ENCODE measurements around the gene FAM32A. TPM values are rescaled to one million over a fixed set of nuclear protein-coding genes. Genes with fewer than 3 reads are reported as not detected.

FAM32A gene
- total and polyA plus RNA-seq, 2 experiments from 2014 or later, result 154 to 209 TPM

DNA sequence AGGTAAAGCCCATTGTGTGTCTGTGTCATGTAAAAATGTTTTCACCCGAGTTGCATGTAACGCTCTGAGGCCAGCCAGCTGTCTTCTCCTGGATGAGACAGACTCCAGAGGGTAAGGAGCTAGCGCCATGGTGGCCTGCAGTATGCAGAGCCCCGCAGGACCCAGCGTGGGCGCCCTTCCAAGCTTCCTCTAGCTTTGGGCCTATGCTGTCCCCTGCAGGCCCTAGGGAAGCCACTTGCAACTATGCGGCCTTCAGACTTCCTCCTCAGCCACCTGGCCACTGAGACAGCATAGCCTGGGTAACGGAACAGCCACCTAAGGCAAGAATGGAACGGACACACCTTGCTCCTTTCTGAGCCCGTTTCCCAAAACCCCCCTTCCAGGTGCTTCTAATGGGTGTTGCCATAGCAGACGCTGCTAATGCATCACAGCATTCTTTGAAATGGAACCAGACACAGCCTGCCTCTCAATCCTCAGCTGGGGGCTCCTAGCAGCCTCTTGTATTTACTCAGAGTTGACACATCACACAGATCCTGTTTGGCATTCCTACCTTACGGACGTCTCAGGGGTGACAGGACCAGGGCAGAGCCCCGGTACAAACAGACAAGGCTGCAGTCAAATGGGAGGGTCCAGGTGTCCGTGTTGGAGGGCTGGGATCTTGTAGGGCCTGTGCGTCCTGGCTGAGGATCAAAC is 6.2 kb downstream of the FAM32A start:
- H3K9me3 ChIP-seq (ENCODE audit: low read depth), result no peaks in the 10 kb centered on the region
- no peaks in the 10 kb centered on the region for H3K27me3 ChIP-seq
- H3K36me3 ChIP-seq, result peaks cover 28% of the 10 kb centered on the region
- H3K4me1 ChIP-seq (ENCODE audit: low read depth), result peaks cover under 1% of the 10 kb centered on the region
- TF ChIP-seq CTCF (IDR thresholded peaks at IDR 0.05; ENCODE audit: low read depth, low read length), result no peak
- DNase-seq (ENCODE audit: low read depth in 1 of 2, low spot score in 1 of 2), result no peak
- no peak overlapping the region for H3K27ac ChIP-seq
- H3K4me3 ChIP-seq, result no peak overlapping the region

DNA sequence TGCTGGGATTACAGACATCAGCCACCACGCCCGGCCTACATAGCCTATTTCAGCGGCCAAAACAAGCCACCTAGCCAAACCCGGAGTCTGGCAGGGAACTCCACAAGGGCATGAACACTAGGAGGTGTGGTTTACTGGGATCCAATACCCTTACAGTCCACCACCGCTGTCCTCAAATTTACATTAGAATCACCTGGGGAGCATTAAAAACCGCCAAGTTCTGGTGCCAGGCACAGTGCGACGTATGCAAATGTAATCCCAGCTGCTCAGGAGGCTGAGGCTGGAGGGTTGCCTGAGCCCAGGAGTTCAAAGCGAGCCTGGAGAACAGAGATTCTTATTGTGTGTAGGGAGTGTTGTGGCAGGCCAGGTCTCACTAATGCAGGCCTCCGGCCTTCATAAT is 8.3 kb downstream of the FAM32A start:
- DNase-seq (ENCODE audit: low read depth in 1 of 2, low spot score in 1 of 2), result no peak
- Histone ChIP-seq H3K4me1 (ENCODE audit: low read depth) (peaks cover 6% of the 10 kb centered on the region), H3K4me3 (no peak overlapping the region), H3K9me3 (ENCODE audit: low read depth) (no peaks in the 10 kb centered on the region), H3K27ac (no peak overlapping the region), H3K36me3 (peaks cover 25% of the 10 kb centered on the region), H3K27me3 (no peaks in the 10 kb centered on the region)
- TF ChIP-seq CTCF (IDR thresholded peaks at IDR 0.05; ENCODE audit: low read depth, low read length), result no peak

- peak in 1 of 2 donors; percentile 58 for DNase-seq (ENCODE audit: low read depth in 1 of 2, low spot score in 1 of 2)
- Histone ChIP-seq H3K4me3 (peak overlapping the region; percentile 93), H3K9me3 (ENCODE audit: low read depth) (no peaks in the 10 kb centered on the region), H3K27ac (peak overlapping the region; percentile 79), H3K36me3 (peaks cover 2% of the 10 kb centered on the region), H3K4me1 (ENCODE audit: low read depth) (peaks cover 6% of the 10 kb centered on the region), H3K27me3 (no peaks in the 10 kb centered on the region)
- TF ChIP-seq CTCF (IDR thresholded peaks at IDR 0.05; ENCODE audit: low read depth, low read length), result no peak
Measured at GRCh38 chr19:16197188-16197621, 12.0 kb downstream of the FAM32A start.

DNA sequence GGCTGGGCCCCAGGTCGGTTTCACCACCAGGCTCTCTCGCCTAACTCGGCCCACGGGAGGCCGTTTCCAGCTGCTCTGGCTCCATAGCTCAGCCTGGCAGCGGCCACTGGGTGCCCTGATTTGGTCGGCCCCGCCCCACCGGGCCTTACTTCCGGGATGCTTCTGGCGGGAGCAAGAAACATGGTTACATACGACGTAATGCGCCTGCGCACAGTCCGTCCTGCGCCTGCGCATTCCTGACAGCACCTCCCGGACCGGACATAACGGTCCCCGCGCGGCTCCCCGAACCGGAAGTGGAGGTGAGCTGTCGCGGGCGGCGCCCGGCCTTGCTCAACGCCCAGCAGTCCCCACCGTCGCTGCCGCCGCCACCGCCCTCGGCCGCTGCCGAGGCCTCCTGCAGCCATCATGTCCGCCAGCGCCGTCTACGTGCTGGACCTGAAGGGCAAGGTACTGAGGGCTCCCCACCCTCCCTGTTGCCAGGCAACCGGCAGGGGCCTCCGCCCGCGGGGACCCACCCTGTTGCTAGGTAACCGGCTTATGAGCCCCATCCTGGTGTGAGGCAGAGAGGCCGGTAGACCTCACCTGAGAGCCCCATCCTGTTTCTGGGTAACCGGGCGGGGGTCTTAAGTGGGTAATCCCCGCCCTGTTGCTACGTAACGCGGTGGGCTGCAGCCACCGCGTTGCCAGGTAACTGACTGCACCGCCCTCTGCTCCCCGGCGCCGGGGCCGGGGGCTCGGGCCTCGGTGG is 12.6 kb downstream of the FAM32A start, which contains the start of gene AP1M1:
Gene AP1M1, plus strand, starts transcription at position 290 of the 748 bp plus-strand sequence. Its CDS starts 116 bp downstream, at position 406.
- TF ChIP-seq CTCF (IDR thresholded peaks at IDR 0.05; ENCODE audit: low read depth, low read length), result no peak
- Histone ChIP-seq H3K27me3 (no peaks in the 10 kb centered on the region), H3K4me1 (ENCODE audit: low read depth) (peaks cover 6% of the 10 kb centered on the region), H3K36me3 (no peaks in the 10 kb centered on the region), H3K4me3 (peak within 1 kb of the TSS; percentile 93), H3K9me3 (ENCODE audit: low read depth) (no peaks in the 10 kb centered on the region), H3K27ac (peak within 1 kb of the TSS; percentile 79)
- peak; percentile 97 to 98 for DNase-seq (ENCODE audit: low read depth in 1 of 2, low spot score in 1 of 2)

DNA sequence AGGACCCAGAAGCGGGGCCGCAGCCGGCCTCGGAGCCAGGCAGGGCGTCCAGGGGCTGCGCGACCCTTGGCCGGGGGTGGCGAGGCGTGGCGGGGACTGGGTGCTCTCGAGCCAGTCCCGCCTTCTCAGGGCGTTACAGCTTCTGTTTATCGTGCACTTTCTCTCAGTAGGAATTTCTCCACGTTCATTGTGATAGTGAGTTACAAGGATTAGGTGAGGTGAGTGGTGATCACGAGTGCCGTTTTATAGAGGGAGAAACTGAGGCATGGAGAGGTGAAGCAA is 13.1 kb downstream of the FAM32A start:
- Histone ChIP-seq H3K27ac (no peak overlapping the region), H3K9me3 (ENCODE audit: low read depth) (no peaks in the 10 kb centered on the region)
- no peak for TF ChIP-seq CTCF (IDR thresholded peaks at IDR 0.05; ENCODE audit: low read depth, low read length)

More for the DNA sequence above, 13.1 kb downstream of the FAM32A start:
- no peaks in the 10 kb centered on the region for H3K36me3 ChIP-seq
- peak overlapping the region; percentile 93 for H3K4me3 ChIP-seq
- H3K27me3 ChIP-seq, result no peaks in the 10 kb centered on the region
- peaks cover 6% of the 10 kb centered on the region for H3K4me1 ChIP-seq (ENCODE audit: low read depth)
- DNase-seq (ENCODE audit: low read depth in 1 of 2, low spot score in 1 of 2), result no peak
